SK-N-MC (cell line): ENCODE data around the gene DPP10.

ENCODE experiments used
- DNase-seq: peaks from one replicate; pipeline ENCODE4 v3.0.0-alpha.2; 2011; ENCODE audit warnings: low read depth, low spot score
- H3K27ac ChIP-seq: fragments of 200-600 bp; sonication (generic); 2 replicates; pipeline ENCODE4 v1.5.1; 2016; ENCODE audit warnings: mixed run types
- H3K36me3 ChIP-seq: fragments of 200-600 bp; sonication (generic); 2 replicates; pipeline ENCODE4 v1.6.1; 2017; ENCODE audit warnings: antibody characterized with exemption, low read length, mixed read lengths; ENCODE audit not compliant: insufficient read depth
- H3K4me3 ChIP-seq: fragments of 200-600 bp; sonication (generic); 2 replicates; pipeline ENCODE4 v1.5.1; 2016
- H3K9ac ChIP-seq: fragments of 200-600 bp; sonication (generic); 2 replicates; pipeline ENCODE4 v1.8.0; 2017; ENCODE audit warnings: mixed run types, mixed read lengths; ENCODE audit not compliant: insufficient read length
- H3K9me3 ChIP-seq: fragments of 200-600 bp; sonication (generic); 2 replicates; pipeline ENCODE4 v1.6.1; 2017; ENCODE audit warnings: low read depth, mild to moderate bottlenecking, antibody characterized with exemption, low read length, moderate library complexity, mixed read lengths
- EZH2 ChIP-seq: fragments of 200-600 bp; sonication (generic); IDR thresholded peaks from one replicate; pipeline ENCODE4 v1.6.1; 2017; ENCODE audit warnings: antibody characterized with exemption
- FOXP2 ChIP-seq: optimal IDR thresholded peaks from 2 replicates; pipeline ENCODE3; 2011; ENCODE audit warnings: mild to moderate bottlenecking, moderate library complexity; ENCODE audit not compliant: insufficient read depth; ENCODE audit errors: extremely low read length, control extremely low read depth
- POLR2AphosphoS5 ChIP-seq: IDR thresholded peaks from 2 replicates; pipeline ENCODE4 v1.6.1; 2012; ENCODE audit warnings: mild to moderate bottlenecking, low read depth, low read length, borderline replicate concordance

The DPP10 gene

DNA sequence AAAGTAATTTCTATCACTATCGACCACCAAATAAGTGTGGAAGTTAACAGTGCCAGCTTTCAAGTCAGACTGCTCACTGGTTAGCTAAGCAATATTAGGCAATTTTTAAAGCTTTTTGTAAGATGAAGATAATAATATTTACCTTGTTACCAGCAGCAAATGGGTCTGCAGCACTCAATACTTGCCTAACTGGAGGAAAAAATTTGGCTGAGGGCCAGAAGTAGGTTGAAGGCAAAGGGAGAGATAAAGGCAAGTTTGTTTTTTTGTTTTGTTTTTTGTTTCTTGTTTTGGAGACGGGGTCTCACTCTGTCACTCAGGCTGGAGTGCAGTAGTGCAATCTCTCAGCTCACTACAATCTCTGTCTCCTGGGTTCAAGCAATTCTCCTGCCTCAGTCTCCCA is 675.9 kb downstream of the DPP10 start:
- no peak for DNase-seq
- TF ChIP-seq EZH2, result no peak
- no peak for TF ChIP-seq POLR2AphosphoS5
- TF ChIP-seq FOXP2, result no peak
- no peaks in the 10 kb centered on the region for H3K9me3 ChIP-seq
- H3K9ac ChIP-seq, result no peak overlapping the region
- no peak overlapping the region for H3K27ac ChIP-seq
- H3K36me3 ChIP-seq, result no peaks in the 10 kb centered on the region
- H3K4me3 ChIP-seq, result no peak overlapping the region

DNA sequence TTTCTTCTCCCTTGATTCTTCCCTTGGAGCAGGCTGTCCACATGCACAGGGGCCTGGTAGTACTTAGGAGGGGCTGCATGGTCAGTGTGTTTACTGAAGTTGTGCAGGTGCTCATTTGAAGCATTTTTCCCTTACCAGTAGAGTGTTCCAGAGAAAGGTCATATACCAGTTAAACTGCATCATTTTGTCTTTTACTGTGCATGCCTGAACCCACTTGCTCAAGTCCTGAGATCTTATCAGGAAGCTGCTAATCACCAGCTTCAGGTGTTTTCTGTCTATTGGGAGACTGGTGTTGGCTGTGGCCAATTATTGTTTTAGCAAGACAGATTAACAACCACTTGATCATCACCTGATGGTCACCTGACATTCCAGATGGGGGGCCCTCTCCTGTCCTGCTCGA is 676.6 kb downstream of the DPP10 start:
- H3K27ac ChIP-seq, result no peak overlapping the region
- no peaks in the 10 kb centered on the region for H3K9me3 ChIP-seq
- no peaks in the 10 kb centered on the region for H3K36me3 ChIP-seq
- no peak overlapping the region for H3K4me3 ChIP-seq
- TF ChIP-seq EZH2 (no peak), POLR2AphosphoS5 (no peak), FOXP2 (no peak)
- H3K9ac ChIP-seq, result no peak overlapping the region
- no peak for DNase-seq

DNA sequence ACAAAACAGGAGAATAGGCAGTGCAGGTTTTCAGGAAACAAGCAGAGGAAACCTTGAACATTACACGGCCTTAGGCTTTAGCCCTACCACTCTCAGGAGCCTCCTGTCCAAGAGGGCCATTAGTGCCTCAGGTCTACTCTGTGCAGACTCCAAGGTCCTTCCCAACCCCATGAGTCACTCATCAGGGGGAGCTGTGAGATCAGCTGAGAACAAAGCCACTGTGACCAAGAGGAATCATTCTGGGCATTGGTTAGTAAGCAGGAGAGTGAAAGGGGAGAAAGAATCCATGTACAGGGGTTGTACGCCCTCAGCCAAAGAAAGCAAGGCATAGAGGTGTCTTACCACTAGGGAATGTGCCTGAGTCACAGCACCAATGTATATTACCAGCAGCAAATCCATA is 680.3 kb downstream of the DPP10 start:
- DNase-seq, result no peak
- no peak overlapping the region for H3K9ac ChIP-seq
- H3K9me3 ChIP-seq, result no peaks in the 10 kb centered on the region
- H3K27ac ChIP-seq, result no peak overlapping the region
- TF ChIP-seq POLR2AphosphoS5 (no peak), EZH2 (no peak), FOXP2 (no peak)
- H3K4me3 ChIP-seq, result no peak overlapping the region
- H3K36me3 ChIP-seq, result no peaks in the 10 kb centered on the region

DNA sequence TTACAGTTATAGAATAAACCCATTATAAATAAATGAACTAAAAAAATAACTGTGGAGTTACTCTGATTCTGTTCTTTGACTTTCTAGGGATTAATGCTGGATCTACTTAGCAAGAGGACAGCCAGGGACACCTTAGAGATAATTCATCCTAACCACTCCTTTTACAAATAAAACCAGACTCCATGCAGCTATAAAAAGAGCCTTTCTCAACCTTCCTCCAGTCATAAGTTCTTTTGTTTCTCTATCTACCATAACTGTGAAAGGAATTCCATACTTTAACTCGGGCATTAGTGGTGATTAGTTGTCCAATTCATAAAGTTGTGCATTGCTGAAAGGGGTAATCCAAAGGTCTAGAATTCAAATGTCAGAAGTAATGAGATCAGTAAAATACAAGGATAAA is 682.4 kb downstream of the DPP10 start:
- no peak for DNase-seq
- Histone ChIP-seq H3K9me3 (no peaks in the 10 kb centered on the region), H3K27ac (no peak overlapping the region), H3K9ac (no peak overlapping the region), H3K36me3 (no peaks in the 10 kb centered on the region), H3K4me3 (no peak overlapping the region)
- TF ChIP-seq POLR2AphosphoS5 (no peak), EZH2 (no peak), FOXP2 (no peak)

DNA sequence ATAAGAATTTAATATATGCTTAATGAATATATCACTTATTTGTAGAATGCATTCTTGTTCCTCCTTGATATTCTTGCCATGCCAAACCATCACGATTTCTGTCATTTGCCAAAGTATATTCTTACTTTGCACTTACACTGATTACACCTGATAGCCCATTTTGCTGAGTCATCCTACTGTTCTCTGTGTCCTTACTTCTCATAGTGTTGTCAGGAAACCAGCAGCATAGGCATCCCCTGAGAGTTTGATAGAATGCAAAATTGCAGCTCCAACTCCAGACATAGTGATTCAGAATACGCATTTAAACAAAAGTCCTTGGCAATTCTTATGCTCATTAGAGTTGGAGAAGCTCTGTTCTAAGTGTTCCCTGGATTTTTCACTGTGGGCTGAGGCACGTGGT is 687.1 kb downstream of the DPP10 start:
- no peak overlapping the region for H3K27ac ChIP-seq
- TF ChIP-seq POLR2AphosphoS5, result no peak
- no peak for TF ChIP-seq FOXP2
- TF ChIP-seq EZH2, result no peak
- H3K36me3 ChIP-seq, result no peaks in the 10 kb centered on the region
- no peak overlapping the region for H3K9ac ChIP-seq
- no peak overlapping the region for H3K4me3 ChIP-seq
- DNase-seq, result no peak
- no peaks in the 10 kb centered on the region for H3K9me3 ChIP-seq

DNA sequence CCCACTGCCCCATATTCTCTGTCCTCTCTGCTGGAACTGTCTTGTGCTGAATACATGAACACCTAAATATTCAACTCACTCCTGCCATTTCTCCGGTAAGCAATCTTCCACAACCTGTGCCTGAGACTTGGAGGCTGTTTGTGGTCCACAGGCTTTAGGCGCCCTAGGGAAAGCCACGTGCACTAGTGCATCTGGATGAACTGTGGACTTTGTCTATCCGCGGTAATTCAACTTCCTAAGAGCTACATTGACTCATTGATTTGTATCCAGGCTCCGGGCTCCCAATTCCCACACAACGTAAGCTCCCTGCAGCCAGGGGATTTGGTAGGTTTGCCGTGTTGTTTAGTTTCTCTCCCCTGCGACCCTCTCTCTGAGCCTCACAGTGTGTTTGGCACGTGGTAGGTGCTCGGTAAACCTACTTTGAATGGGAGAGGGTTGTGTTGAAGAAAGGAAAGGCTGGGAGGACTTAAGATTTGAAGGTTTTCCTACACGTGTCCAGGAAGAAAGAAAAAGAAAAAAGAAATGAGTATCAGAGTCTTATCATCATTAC is 718.2 kb downstream of the DPP10 start:
- H3K27ac ChIP-seq, result no peak overlapping the region
- DNase-seq, result no peak
- H3K36me3 ChIP-seq, result no peaks in the 10 kb centered on the region
- H3K4me3 ChIP-seq, result no peak overlapping the region
- H3K9me3 ChIP-seq, result no peaks in the 10 kb centered on the region
- H3K9ac ChIP-seq, result no peak overlapping the region
- no peak for TF ChIP-seq POLR2AphosphoS5
- TF ChIP-seq FOXP2, result no peak
- TF ChIP-seq EZH2, result no peak

DNA sequence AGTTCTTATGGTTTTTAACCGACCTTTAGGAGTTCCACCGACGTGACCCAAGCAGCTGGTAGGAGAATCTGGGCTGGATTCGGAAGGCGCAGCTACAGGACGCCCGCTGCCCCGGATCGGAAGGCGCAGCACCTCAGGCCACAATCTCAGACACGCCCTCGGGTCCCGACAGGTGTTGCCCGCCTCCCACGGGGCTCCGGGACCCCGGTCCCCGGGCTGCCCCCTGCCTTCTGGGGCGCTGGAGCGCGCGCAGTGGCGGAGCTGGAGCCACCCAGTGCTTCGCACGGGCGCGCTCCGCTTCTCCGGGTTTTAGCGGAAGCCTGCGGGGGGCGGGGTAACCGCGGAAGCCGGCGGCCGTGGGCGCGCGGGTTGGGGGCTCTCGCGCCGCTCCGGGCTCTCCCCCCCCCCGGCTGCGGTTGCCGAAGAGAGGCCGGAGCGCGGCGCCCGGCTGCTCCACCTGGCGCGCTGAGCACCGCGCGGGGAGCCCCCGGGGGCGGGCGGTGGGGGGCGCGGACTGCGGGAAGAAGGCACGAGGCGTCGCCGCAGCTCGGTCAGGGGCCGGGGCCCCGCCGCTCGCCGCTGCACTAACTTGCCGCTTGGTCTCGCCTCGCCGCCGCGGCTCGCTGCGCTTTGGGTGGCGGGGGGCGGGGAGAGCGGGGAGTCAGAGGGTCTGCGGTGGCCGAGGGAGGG is 718.8 kb downstream of the DPP10 start:
- no peak for TF ChIP-seq POLR2AphosphoS5
- no peak for TF ChIP-seq EZH2
- no peak for TF ChIP-seq FOXP2
- Histone ChIP-seq H3K36me3 (no peaks in the 10 kb centered on the region), H3K9me3 (no peaks in the 10 kb centered on the region), H3K4me3 (no peak overlapping the region), H3K27ac (no peak overlapping the region), H3K9ac (no peak overlapping the region)
- DNase-seq, result no peak

DNA sequence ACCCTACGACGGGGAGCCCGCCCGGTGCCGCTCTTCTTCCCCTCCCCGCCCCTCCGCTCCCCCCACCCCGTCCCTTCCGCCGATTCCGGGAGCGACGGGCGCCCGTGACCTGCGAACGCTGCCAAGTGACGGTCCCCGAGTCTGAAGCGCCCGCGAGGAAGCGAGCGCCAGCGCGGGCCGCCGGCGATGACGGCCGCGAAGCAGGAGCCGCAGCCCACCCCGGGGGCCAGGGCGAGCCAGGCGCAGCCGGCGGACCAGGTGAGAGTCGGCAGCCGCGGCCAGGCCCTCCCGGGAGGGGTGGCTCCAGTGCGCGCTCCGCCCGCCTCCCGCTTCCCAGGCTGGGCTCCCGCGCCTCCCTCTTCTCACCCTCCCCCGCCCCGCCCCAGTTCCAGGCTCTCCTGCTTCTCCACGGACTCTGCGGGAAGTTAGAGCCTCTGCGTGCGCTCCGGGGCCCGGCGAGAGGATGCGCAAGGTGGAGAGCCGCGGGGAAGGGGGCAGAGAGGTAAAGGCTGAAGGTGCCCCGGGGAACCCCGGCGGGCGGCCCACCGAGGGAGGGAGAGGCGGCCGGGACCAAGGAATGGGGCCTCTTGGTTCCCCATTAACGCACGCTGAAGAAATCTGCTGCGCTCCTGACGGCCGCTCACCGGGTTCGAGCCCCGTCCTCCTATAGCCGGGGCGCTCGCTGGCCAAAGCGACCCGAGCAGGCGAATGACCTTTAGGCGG is 719.5 kb downstream of the DPP10 start:
- DNase-seq, result no peak
- H3K36me3 ChIP-seq, result no peaks in the 10 kb centered on the region
- TF ChIP-seq POLR2AphosphoS5, result no peak
- TF ChIP-seq EZH2, result no peak
- no peak for TF ChIP-seq FOXP2
- no peak overlapping the region for H3K9ac ChIP-seq
- H3K9me3 ChIP-seq, result no peaks in the 10 kb centered on the region
- no peak overlapping the region for H3K4me3 ChIP-seq
- no peak overlapping the region for H3K27ac ChIP-seq
